Liver (tissue), 9 donors: ENCODE results near the gene CRACR2A. TPM values are rescaled to one million over a fixed set of nuclear protein-coding genes. Genes with fewer than 3 reads are reported as not detected.

Experiments
- DNase-seq: peaks from one replicate; pipeline ENCODE4 v3.0.0-alpha.2; 2017; ENCODE audit warnings: low spot score
- H3K27ac ChIP-seq, 2 donors: one replicate each; pipeline ENCODE4 v1.7.0; 2013; ENCODE audit warnings: inconsistent platforms in 2 of 2, low read length in 2 of 2, control low read depth in 1 of 2, low read depth in 1 of 2, mild to moderate bottlenecking in 1 of 2
- H3K27me3 ChIP-seq, 4 donors: one replicate each; pipeline versions ENCODE4 v1.6.1 to v1.7.0; 2013; ENCODE audit warnings: low read length in 3 of 4, inconsistent platforms in 1 of 4, mild to moderate bottlenecking in 1 of 4, moderate library complexity in 1 of 4; ENCODE audit not compliant: control insufficient read depth in 4 of 4, insufficient read depth in 4 of 4
- H3K36me3 ChIP-seq, 4 donors: one replicate each; pipeline versions ENCODE4 v1.6.1 to v1.7.0; 2013; ENCODE audit warnings: low read length in 3 of 4, mild to moderate bottlenecking in 3 of 4, low read depth in 1 of 4, moderate library complexity in 1 of 4; ENCODE audit not compliant: control insufficient read depth in 4 of 4, insufficient read depth in 3 of 4
- H3K4me1 ChIP-seq, 4 donors: one replicate each; pipeline versions ENCODE4 v1.6.1 to v1.7.0; 2013; ENCODE audit warnings: low read length in 3 of 4, mild to moderate bottlenecking in 3 of 4, moderate library complexity in 1 of 4; ENCODE audit not compliant: control insufficient read depth in 4 of 4, insufficient read depth in 4 of 4
- H3K4me3 ChIP-seq, 3 donors: one replicate each; pipeline versions ENCODE4 v1.6.1 to v1.7.0; 2013; ENCODE audit warnings: low read length in 3 of 3, control low read depth in 1 of 3, low read depth in 1 of 3, mild to moderate bottlenecking in 1 of 3
- H3K9ac ChIP-seq, 2 donors: one replicate each; pipeline ENCODE4 v1.7.0; 2013; ENCODE audit warnings: low read length in 2 of 2, mild to moderate bottlenecking in 2 of 2, moderate library complexity in 2 of 2, control low read depth in 1 of 2, low read depth in 1 of 2
- H3K9me3 ChIP-seq, 4 donors: one replicate each; pipeline versions ENCODE4 v1.6.1 to v1.7.0; 2013; ENCODE audit warnings: low read length in 3 of 4; ENCODE audit not compliant: control insufficient read depth in 4 of 4
- EGR1 ChIP-seq, 2 donors: IDR thresholded peaks; 2 replicates each; pipeline ENCODE4 v1.6.1; 2016 to 2018; ENCODE audit warnings: antibody characterized with exemption in 2 of 2, low read depth in 2 of 2
- FOXA1 ChIP-seq: IDR thresholded peaks from 2 replicates; pipeline ENCODE4 v1.6.1; 2016; ENCODE audit warnings: antibody characterized with exemption
- FOXA2 ChIP-seq: IDR thresholded peaks from 2 replicates; pipeline ENCODE4 v1.6.1; 2016; ENCODE audit warnings: antibody characterized with exemption
- GABPA ChIP-seq, 2 donors: IDR thresholded peaks in 1 of 2; conservative IDR thresholded peaks in 1 of 2; 2 replicates each; pipeline ENCODE4 v1.6.1; 2016; ENCODE audit warnings: antibody characterized with exemption in 2 of 2, mild to moderate bottlenecking in 1 of 2, moderate library complexity in 1 of 2
- HNF4G ChIP-seq: IDR thresholded peaks from 2 replicates; pipeline ENCODE4 v1.6.1; 2016; ENCODE audit warnings: antibody characterized with exemption
- JUND ChIP-seq, 2 donors: IDR thresholded peaks; 2 replicates each; pipeline ENCODE4 v1.6.1; 2016; ENCODE audit warnings: antibody characterized with exemption in 2 of 2
- NR2F2 ChIP-seq: IDR thresholded peaks from 2 replicates; pipeline ENCODE4 v1.6.1; 2016; ENCODE audit warnings: antibody characterized with exemption
- RXRA ChIP-seq, 2 donors: IDR thresholded peaks; 2 replicates each; pipeline ENCODE4 v1.6.1; 2017 to 2018; ENCODE audit warnings: antibody characterized with exemption in 2 of 2, mild to moderate bottlenecking in 1 of 2
- SP1 ChIP-seq: IDR thresholded peaks from 2 replicates; pipeline ENCODE4 v1.6.1; 2018; ENCODE audit warnings: antibody characterized with exemption, mild to moderate bottlenecking
- YY1 ChIP-seq: IDR thresholded peaks from 2 replicates; pipeline ENCODE4 v1.6.1; 2016; ENCODE audit warnings: antibody characterized with exemption, mild to moderate bottlenecking
- WGBS: extraction: QIAGEN DNeasy Blood & Tissue Kit; methylation state at CpG from one replicate; pipeline ENCODE4 v1.1.7; 2013; 5-methylcytosine and 5-hydroxymethylcytosine counted together
- polyA plus RNA-seq, 2 donors: library from polyadenylated mRNA; stranded (reverse) in 1 of 2; unstranded in 1 of 2; fragments of 200-250 nt in 1 of 2; fragments of >200 nt in 1 of 2; fragmentation: Nextera tagmentation in 1 of 2; extraction: Ambion mirVana in 1 of 2; gene quantifications; one replicate each; pipeline versions ENCODE4 v1.2.1 to v1.2.3, GENCODE V29; 2013 to 2015
- total RNA-seq, 2 donors: library from RNA; depleted of rRNA; stranded (reverse); fragments of >200 nt; gene quantifications; one replicate each; pipeline ENCODE4 v1.2.3, GENCODE V29; 2014
- TF ChIP-seq, protein P1 (sequence below): IDR thresholded peaks from 2 replicates; pipeline ENCODE4 v1.6.1; 2016; ENCODE audit warnings: antibody characterized with exemption
- TF ChIP-seq, protein P2 (sequence below): IDR thresholded peaks from 2 replicates; pipeline ENCODE4 v1.6.1; 2016; ENCODE audit warnings: antibody characterized with exemption
- TF ChIP-seq, protein P3 (sequence below): IDR thresholded peaks from 2 replicates; pipeline ENCODE4 v1.6.1; 2016; ENCODE audit warnings: antibody characterized with exemption, mild to moderate bottlenecking
- donor health status: healthy.
- donor health status: healthy.
- donor health status: healthy.
- donor health status: healthy.
- donor health status: healthy.

The CRACR2A gene
- total and polyA plus RNA-seq, 4 donors, result 0.33 to 4.2 (median 1.4) TPM

DNA sequence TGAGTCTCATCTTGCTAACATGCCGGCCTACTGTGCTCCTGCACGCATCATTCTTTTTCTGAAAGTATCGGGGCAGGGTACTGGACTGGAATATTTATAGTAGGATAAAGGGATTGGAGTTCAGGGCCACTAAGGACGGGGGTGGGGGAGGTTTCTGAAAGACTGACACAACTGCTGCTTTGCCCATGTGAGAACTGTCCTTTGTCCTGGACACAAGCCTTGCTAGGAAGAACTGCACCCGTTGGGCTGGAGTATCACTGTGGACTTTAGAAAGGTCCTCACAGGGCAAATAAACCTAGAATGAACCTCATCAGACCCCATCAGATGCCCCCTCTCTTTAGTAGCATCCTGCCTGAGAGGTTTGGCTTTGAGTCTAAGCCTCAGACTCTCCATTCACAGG is 174.4 kb downstream of the CRACR2A start:
- Histone ChIP-seq H3K4me3 (no peak overlapping the region), H3K9ac (no peak overlapping the region), H3K36me3 (no peaks in the 10 kb centered on the region), H3K27ac (no peak overlapping the region), H3K9me3 (peaks cover 0 to 2% (median 0%) of the 10 kb centered on the region in 4 donors), H3K4me1 (no peaks in the 10 kb centered on the region), H3K27me3 (no peaks in the 10 kb centered on the region)
- TF ChIP-seq RXRA (IDR thresholded peaks at IDR 0.05), result no peak
- TF ChIP-seq NR2F2, result no peak
- TF ChIP-seq JUND (IDR thresholded peaks at IDR 0.05), result no peak
- 45% methylated on average over 5 of the region's 5 CpGs for WGBS
- no peak for DNase-seq

DNA sequence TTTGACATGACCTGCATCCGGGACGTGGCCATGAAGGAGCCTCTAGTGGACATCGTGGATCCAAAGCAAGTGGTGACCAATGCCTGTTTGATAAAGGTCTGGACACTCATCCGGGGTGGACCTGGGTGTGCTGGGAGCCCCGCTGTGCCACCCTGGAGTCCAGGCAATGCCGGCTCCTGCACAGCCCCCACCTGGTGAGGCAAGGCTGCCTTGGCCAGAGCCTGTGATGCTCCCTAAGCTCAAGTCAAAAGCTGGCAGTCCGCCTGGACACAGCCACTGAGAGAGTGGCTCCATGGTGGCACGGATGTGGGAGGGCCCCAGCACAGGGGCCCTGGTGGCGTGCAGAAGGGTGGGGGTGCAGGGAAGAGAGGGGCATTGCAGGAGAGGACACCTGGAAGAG is 176.0 kb downstream of the CRACR2A start:
- WGBS, result 88% methylated on average over 9 of the region's 9 CpGs
- no peak overlapping the region for H3K9ac ChIP-seq
- no peak overlapping the region for H3K27ac ChIP-seq
- TF ChIP-seq, protein P1, sequence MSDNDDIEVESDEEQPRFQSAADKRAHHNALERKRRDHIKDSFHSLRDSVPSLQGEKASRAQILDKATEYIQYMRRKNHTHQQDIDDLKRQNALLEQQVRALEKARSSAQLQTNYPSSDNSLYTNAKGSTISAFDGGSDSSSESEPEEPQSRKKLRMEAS, result no peak
- no peaks in the 10 kb centered on the region for H3K36me3 ChIP-seq
- H3K4me3 ChIP-seq, result no peak overlapping the region
- no peaks in the 10 kb centered on the region for H3K9me3 ChIP-seq
- H3K27me3 ChIP-seq, result no peaks in the 10 kb centered on the region
- H3K4me1 ChIP-seq, result no peaks in the 10 kb centered on the region
- no peak for DNase-seq

DNA sequence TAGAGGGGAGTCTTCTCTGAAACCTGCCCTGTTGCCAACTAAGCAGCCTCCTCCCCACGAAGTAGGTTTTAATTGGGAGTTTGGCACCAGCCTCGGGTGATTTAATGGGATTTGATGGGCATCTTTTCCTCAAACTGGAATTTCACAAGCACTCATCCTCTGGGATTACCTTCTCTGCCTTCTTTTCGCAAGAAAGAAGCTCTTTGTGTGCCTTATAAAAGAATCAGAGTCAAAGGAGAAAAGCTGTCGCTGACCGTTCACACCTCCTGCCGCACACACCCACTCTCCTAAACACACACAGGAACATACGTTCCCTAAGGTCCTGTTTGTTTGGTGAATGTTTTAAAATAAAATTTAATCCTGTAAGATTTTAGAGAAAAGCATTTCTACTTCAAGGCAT is 177.9 kb downstream of the CRACR2A start:
- 80% methylated on average over 7 of the region's 7 CpGs for WGBS
- TF ChIP-seq FOXA1 (no peak), YY1 (no peak), NR2F2 (no peak), FOXA2 (no peak)

DNA sequence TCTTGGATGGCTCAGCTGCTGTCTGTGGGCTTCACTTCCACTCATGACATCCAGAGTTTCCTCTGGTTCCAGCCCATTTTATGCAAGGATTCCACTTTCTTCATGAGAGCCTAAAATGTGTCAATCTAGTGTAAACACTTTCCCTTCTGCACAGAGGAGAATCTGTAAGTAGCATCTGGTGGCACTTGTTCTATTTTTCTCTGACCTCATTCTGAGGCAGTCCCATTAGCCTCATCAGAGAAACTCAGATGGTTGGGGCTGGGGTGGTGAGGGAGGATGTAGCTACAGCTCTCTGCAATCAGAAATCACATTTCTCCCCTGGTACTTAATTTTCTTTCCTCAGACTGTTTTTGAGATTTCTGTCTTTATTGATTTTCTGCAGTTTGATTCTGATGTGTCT is 180.3 kb downstream of the CRACR2A start:
- TF ChIP-seq SP1 (no peak), EGR1 (IDR thresholded peaks at IDR 0.05; ENCODE audit: low read depth in 2 of 2) (no peak), HNF4G (no peak), GABPA (IDR thresholded peaks at IDR 0.05 in 1 of 2, conservative IDR thresholded peaks at IDR 0.05 in 1 of 2) (no peak), JUND (IDR thresholded peaks at IDR 0.05) (no peak)
- TF ChIP-seq, protein P2, sequence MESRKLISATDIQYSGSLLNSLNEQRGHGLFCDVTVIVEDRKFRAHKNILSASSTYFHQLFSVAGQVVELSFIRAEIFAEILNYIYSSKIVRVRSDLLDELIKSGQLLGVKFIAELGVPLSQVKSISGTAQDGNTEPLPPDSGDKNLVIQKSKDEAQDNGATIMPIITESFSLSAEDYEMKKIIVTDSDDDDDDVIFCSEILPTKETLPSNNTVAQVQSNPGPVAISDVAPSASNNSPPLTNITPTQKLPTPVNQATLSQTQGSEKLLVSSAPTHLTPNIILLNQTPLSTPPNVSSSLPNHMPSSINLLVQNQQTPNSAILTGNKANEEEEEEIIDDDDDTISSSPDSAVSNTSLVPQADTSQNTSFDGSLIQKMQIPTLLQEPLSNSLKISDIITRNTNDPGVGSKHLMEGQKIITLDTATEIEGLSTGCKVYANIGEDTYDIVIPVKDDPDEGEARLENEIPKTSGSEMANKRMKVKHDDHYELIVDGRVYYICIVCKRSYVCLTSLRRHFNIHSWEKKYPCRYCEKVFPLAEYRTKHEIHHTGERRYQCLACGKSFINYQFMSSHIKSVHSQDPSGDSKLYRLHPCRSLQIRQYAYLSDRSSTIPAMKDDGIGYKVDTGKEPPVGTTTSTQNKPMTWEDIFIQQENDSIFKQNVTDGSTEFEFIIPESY, result no peak
- TF ChIP-seq, protein P3, sequence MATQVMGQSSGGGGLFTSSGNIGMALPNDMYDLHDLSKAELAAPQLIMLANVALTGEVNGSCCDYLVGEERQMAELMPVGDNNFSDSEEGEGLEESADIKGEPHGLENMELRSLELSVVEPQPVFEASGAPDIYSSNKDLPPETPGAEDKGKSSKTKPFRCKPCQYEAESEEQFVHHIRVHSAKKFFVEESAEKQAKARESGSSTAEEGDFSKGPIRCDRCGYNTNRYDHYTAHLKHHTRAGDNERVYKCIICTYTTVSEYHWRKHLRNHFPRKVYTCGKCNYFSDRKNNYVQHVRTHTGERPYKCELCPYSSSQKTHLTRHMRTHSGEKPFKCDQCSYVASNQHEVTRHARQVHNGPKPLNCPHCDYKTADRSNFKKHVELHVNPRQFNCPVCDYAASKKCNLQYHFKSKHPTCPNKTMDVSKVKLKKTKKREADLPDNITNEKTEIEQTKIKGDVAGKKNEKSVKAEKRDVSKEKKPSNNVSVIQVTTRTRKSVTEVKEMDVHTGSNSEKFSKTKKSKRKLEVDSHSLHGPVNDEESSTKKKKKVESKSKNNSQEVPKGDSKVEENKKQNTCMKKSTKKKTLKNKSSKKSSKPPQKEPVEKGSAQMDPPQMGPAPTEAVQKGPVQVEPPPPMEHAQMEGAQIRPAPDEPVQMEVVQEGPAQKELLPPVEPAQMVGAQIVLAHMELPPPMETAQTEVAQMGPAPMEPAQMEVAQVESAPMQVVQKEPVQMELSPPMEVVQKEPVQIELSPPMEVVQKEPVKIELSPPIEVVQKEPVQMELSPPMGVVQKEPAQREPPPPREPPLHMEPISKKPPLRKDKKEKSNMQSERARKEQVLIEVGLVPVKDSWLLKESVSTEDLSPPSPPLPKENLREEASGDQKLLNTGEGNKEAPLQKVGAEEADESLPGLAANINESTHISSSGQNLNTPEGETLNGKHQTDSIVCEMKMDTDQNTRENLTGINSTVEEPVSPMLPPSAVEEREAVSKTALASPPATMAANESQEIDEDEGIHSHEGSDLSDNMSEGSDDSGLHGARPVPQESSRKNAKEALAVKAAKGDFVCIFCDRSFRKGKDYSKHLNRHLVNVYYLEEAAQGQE, result no peak
- Histone ChIP-seq H3K27ac (no peak overlapping the region), H3K9ac (no peak overlapping the region), H3K4me1 (no peaks in the 10 kb centered on the region), H3K4me3 (no peak overlapping the region), H3K9me3 (no peaks in the 10 kb centered on the region), H3K27me3 (no peaks in the 10 kb centered on the region), H3K36me3 (no peaks in the 10 kb centered on the region)
- DNase-seq, result no peak

More for the DNA sequence above, 177.9 kb downstream of the CRACR2A start:
- no peak for DNase-seq
- Histone ChIP-seq H3K27ac (no peak overlapping the region), H3K27me3 (no peaks in the 10 kb centered on the region), H3K4me1 (no peaks in the 10 kb centered on the region), H3K36me3 (no peaks in the 10 kb centered on the region), H3K9ac (no peak overlapping the region), H3K4me3 (no peak overlapping the region), H3K9me3 (no peaks in the 10 kb centered on the region)
